Measurements from ENCODE around the gene PDAP1.
A peak's percentile ranks its signal among the peaks of the same experiment; 100 is the strongest.

PDAP1 gene

DNA sequence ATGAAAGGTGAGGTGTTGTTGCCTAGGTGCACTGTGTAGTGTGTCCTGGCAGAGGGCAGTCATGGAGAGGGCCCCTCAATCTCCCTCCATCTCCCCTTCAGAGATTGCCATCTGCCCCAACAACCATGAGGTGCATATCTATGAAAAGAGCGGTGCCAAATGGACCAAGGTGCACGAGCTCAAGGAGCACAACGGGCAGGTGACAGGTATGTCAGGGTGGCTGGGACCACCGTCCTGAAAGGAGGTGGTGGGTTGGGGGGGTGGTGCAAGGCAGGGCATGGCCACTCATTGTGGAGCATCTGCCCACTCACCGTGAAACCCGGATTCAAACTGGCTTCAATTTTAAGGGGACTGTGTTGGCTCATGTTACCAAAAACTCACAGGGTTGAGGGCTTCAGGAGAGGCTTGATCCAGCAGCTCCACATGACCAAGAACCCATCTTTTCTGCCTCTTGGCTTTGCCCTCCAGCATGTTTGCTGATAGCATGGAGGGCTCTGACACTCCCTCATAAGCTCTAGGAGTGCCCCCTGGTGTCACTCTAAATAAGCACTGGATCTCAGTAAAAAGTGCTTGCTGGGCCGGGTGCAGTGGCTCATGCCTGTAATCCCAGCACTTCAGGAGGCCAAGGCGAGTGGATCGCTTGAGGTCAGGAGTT is 21.7 kb downstream of the PDAP1 start:
- no peak overlapping the region for H3K4me3 ChIP-seq (ENCODE audit: low read depth, low read length)
- DNase-seq (ENCODE audit: low read depth): peak; percentile 83
- TF ChIP-seq, protein P1, sequence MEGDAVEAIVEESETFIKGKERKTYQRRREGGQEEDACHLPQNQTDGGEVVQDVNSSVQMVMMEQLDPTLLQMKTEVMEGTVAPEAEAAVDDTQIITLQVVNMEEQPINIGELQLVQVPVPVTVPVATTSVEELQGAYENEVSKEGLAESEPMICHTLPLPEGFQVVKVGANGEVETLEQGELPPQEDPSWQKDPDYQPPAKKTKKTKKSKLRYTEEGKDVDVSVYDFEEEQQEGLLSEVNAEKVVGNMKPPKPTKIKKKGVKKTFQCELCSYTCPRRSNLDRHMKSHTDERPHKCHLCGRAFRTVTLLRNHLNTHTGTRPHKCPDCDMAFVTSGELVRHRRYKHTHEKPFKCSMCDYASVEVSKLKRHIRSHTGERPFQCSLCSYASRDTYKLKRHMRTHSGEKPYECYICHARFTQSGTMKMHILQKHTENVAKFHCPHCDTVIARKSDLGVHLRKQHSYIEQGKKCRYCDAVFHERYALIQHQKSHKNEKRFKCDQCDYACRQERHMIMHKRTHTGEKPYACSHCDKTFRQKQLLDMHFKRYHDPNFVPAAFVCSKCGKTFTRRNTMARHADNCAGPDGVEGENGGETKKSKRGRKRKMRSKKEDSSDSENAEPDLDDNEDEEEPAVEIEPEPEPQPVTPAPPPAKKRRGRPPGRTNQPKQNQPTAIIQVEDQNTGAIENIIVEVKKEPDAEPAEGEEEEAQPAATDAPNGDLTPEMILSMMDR (IDR thresholded peaks at IDR 0.05; ENCODE audit: low read depth, low read length): peak; percentile 61
- TF ChIP-seq POLR2A (IDR thresholded peaks at IDR 0.05; ENCODE audit: extremely low read depth, insufficient read length) (no peak), MYC (IDR thresholded peaks at IDR 0.05; ENCODE audit: low read depth, low read length) (peak; percentile 35; the same call in 1 of the 2 replicates), MAX (IDR thresholded peaks at IDR 0.05; ENCODE audit: low read depth, low read length) (peak; percentile 76)

DNA sequence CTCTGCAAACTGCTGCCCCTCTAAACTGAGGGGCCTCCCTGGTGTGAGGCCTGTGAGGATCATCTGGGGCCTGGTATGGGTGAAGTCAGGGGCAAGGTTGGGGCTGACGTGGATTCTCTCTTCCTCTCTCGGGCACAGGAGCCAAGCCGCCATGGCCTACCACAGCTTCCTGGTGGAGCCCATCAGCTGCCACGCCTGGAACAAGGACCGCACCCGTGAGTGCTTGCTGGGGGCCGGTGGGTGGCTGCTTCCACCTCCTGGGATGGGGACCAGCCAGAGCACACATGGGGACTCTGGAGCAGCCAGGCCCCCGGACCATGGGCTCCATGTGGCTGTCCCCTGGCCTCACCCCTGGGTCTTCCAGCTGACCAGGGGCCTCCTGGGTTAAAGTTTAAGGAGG is 22.8 kb downstream of the PDAP1 start:
- no peak for DNase-seq (ENCODE audit: low read depth)
- TF ChIP-seq, protein P1 (IDR thresholded peaks at IDR 0.05; ENCODE audit: low read depth, low read length): no peak
- TF ChIP-seq POLR2A (IDR thresholded peaks at IDR 0.05; ENCODE audit: extremely low read depth, insufficient read length): no peak
- no peak for TF ChIP-seq MYC (IDR thresholded peaks at IDR 0.05; ENCODE audit: low read depth, low read length)
- H3K4me3 ChIP-seq (ENCODE audit: low read depth, low read length): no peak overlapping the region

DNA sequence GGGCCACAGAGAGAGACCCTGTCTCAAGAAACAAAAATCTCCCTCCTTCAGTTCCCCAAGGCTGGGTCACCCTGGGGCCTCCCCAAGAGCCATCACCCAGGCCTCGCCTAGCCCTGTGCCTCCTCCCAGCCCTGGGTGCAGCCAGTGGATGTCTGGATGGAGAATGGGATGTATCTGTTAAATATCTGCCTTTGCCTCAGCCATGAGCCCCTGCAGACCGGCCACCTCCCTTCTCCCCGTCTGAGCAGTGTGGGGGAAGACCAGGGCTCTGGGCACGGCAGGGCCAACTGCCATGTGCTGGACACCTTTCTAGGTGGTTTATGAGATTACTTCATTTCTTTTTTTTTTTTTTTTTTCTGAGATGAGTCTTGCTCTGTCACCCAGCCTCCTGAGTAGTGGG is 23.9 kb downstream of the PDAP1 start:
- TF ChIP-seq MAX (IDR thresholded peaks at IDR 0.05; ENCODE audit: low read depth, low read length): no peak
- no peak for TF ChIP-seq POLR2A (IDR thresholded peaks at IDR 0.05; ENCODE audit: extremely low read depth, insufficient read length)
- TF ChIP-seq, protein P1 (IDR thresholded peaks at IDR 0.05; ENCODE audit: low read depth, low read length): no peak
- TF ChIP-seq MYC (IDR thresholded peaks at IDR 0.05; ENCODE audit: low read depth, low read length): no peak
- H3K4me3 ChIP-seq (ENCODE audit: low read depth, low read length): no peak overlapping the region
- DNase-seq (ENCODE audit: low read depth): no peak

DNA sequence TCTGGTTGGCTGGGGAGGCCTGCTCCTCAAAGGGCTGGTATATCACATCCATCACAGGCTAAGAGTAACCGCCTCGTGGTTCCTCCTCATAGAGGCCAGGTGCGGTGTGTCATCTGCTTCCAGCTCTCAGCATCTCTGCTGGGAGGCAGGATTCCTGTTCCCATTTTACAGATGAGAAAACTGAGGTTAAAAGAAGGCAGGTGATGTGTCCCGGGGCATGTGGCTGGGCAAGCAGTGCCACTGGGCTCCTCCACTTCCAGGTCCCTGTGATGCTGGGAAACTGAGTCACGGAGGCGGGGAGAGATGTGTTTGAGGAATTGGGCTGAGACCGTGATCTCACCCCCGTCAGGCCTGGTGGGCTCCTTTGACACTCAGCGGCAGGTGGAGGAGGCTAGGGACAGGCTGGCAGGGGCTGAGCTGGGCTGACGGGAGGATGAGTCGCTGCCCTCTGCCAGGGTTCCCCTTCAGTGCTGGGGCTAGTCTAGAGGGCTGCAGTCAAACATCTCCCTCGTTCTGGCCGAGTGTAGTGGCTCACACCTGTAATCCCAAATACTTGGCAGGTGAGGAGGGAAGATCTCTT is 24.5 kb downstream of the PDAP1 start:
- DNase-seq (ENCODE audit: low read depth): no peak
- H3K4me3 ChIP-seq (ENCODE audit: low read depth, low read length): no peak overlapping the region
- TF ChIP-seq POLR2A (IDR thresholded peaks at IDR 0.05; ENCODE audit: extremely low read depth, insufficient read length): no peak
- TF ChIP-seq, protein P1 (IDR thresholded peaks at IDR 0.05; ENCODE audit: low read depth, low read length): no peak
- no peak for TF ChIP-seq MYC (IDR thresholded peaks at IDR 0.05; ENCODE audit: low read depth, low read length)
- TF ChIP-seq MAX (IDR thresholded peaks at IDR 0.05; ENCODE audit: low read depth, low read length): no peak

DNA sequence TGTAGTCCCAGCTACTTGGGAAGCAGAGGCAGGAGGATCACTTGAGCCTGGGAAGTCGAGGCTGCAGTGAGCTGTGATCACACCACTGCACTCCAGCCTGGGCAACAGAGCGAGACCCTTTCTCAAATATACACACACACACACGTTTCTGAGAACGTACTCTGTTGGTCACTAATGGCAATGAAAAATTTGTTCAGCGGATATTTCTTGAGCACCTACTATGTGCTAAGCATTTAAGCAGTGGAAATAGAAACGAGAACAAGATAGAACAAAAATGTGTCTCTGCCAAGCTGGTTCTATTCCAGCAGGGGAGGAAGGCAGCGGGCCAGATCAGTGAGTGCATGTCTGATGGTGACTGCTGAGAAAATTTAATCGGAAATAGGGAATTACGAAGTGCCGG is 25.2 kb downstream of the PDAP1 start:
- H3K4me3 ChIP-seq (ENCODE audit: low read depth, low read length): no peak overlapping the region
- no peak for DNase-seq (ENCODE audit: low read depth)
- TF ChIP-seq POLR2A (IDR thresholded peaks at IDR 0.05; ENCODE audit: extremely low read depth, insufficient read length) (no peak), MYC (IDR thresholded peaks at IDR 0.05; ENCODE audit: low read depth, low read length) (no peak), MAX (IDR thresholded peaks at IDR 0.05; ENCODE audit: low read depth, low read length) (no peak)
- TF ChIP-seq, protein P1 (IDR thresholded peaks at IDR 0.05; ENCODE audit: low read depth, low read length): no peak
